CMK (cell line): ENCODE measurements around the gene DHX32.
"Not testable (repeated sequence)": the region's sequence is repeated elsewhere in the genome, so short reads cannot be mapped to it uniquely, and the experiment has no call there.

ENCODE experiments used
- DNase-seq: peaks from one replicate; pipeline ENCODE4 v3.0.0-alpha.2; 2010; ENCODE audit warnings: low read depth

DHX32 gene

GRCh38 chr10:125896088-125896934, 15.2 kb upstream of the DHX32 start, which contains the start of gene FANK1:
Gene FANK1, plus strand, starts transcription at chr10:125896564. Its CDS starts 79 bp downstream, at chr10:125896643.
- DNase-seq = peak; percentile 51

- not testable (repeated sequence) for DNase-seq
These were observed 14.3 kb upstream of the DHX32 start for GRCh38 chr10:125895130-125896087.

- DNase-seq = not testable (repeated sequence)
These were observed 13.1 kb upstream of the DHX32 start for GRCh38 chr10:125894176-125894575.

- not testable (repeated sequence) for DNase-seq
These were observed 11.3 kb upstream of the DHX32 start for GRCh38 chr10:125892402-125892801.

- DNase-seq = not testable (repeated sequence)
These were observed 8.3 kb upstream of the DHX32 start for GRCh38 chr10:125889441-125889840.

- DNase-seq = no peak
These were observed 5.9 kb upstream of the DHX32 start for GRCh38 chr10:125886914-125887512.

GRCh38 chr10:125883211-125883610, 2.1 kb upstream of the DHX32 start:
- no peak for DNase-seq

- DNase-seq = no peak
These were observed 1.5 kb upstream of the DHX32 start for GRCh38 chr10:125882596-125882995.

GRCh38 chr10:125880719-125881118, 373 bp downstream of the DHX32 start:
- DNase-seq = no peak

GRCh38 chr10:125878957-125879835, 1.9 kb downstream of the DHX32 start:
- no peak for DNase-seq

GRCh38 chr10:125871338-125871737, 9.8 kb downstream of the DHX32 start:
- no peak for DNase-seq

GRCh38 chr10:125868372-125868975, 12.6 kb downstream of the DHX32 start:
- no peak for DNase-seq

GRCh38 chr10:125866421-125867029, 14.6 kb downstream of the DHX32 start:
- DNase-seq = no peak

GRCh38 chr10:125865120-125865519, 16.0 kb downstream of the DHX32 start:
- no peak for DNase-seq

- no peak for DNase-seq
These were observed 21.8 kb downstream of the DHX32 start for GRCh38 chr10:125859128-125859817.

- DNase-seq = no peak
These were observed 23.8 kb downstream of the DHX32 start for GRCh38 chr10:125857185-125857760.

GRCh38 chr10:125852487-125852886, 28.6 kb downstream of the DHX32 start:
- no peak for DNase-seq

- no peak for DNase-seq
These were observed 30.0 kb downstream of the DHX32 start for GRCh38 chr10:125850766-125851731.
